K562 (cell line): ENCODE measurements around the gene PACRG. TPM values are rescaled to one million over a fixed set of nuclear protein-coding genes. Genes with fewer than 3 reads are reported as not detected.

ENCODE experiments used
- ATAC-seq: fragments of 200-7000 bp; cut with Tn5 transposase; 3 replicates; pipeline ENCODE4 v1.9.1; 2020; ENCODE audit warnings: moderate library complexity
- BruUV-seq: library from RNA; stranded (reverse); fragments of 400-500 nt; replicated peaks from 2 replicates; lab custom pipeline; 2021; lab: Mats Ljungman, UMichigan
- CTCF ChIA-PET: fragments of 300-600 bp; formaldehyde crosslinking; extraction: SDS; loops from one replicate; lab custom pipeline; 2021; ENCODE audit warnings: low intra/inter-chr PET ratio; lab: Yijun Ruan, JAX
- POLR2A ChIA-PET: fragments of 300-600, 350-650 bp; sonication (Branson Sonifier 250); formaldehyde crosslinking; extraction: SDS; loops from one replicate; lab custom pipeline; 2021; ENCODE audit warnings: antibody characterized with exemption, inconsistent platforms; lab: Yijun Ruan, JAX
- DNase-seq, 4 experiments: peaks; one replicate each; pipeline versions ENCODE4 v3.0.0 to v3.0.0-alpha.2; 2011 to 2018; ENCODE audit warnings: low spot score in 3 of 4, mixed read lengths in 3 of 4; ENCODE audit errors: extremely low read depth in 1 of 4
- FAIRE-seq: peaks from 2 replicates; lab custom pipeline; 2011; peaks lifted over from hg19 to GRCh38; lab: Jason Lieb, UNC
- H2AFZ ChIP-seq: 2 replicates; pipeline ENCODE4 v1.6.0; 2011; ENCODE audit warnings: low read depth, low read length, control low read depth, inconsistent platforms
- H3K27ac ChIP-seq: fragments of 200-600 bp; 3 replicates; pipeline ENCODE4 v1.8.0; 2011; ENCODE audit warnings: low read depth, mild to moderate bottlenecking, control low read depth, inconsistent platforms, low read length, moderate library complexity, mixed read lengths; ENCODE audit errors: extremely low read depth
- H3K27me3 ChIP-seq, 2 experiments: fragments of 300-600 bp in 1 of 2; 2 replicates in 1 of 2; 3 replicates in 1 of 2; pipeline versions ENCODE4 v1.6.0 to v1.8.0; 2011; ENCODE audit warnings: inconsistent platforms in 2 of 2, low read length in 2 of 2, mild to moderate bottlenecking in 1 of 2, mixed read lengths in 1 of 2, moderate library complexity in 1 of 2; ENCODE audit not compliant: control insufficient read depth in 2 of 2, insufficient read depth in 2 of 2
- H3K36me3 ChIP-seq: fragments of 300-600 bp; 3 replicates; pipeline ENCODE4 v1.8.0; 2011; ENCODE audit warnings: mild to moderate bottlenecking, low read length, inconsistent platforms; ENCODE audit not compliant: control insufficient read depth, insufficient read depth
- H3K4me1 ChIP-seq, 2 experiments: fragments of 200-600 bp in 1 of 2; replicated peaks in 1 of 2; 2 replicates in 1 of 2; 3 replicates in 1 of 2; pipeline versions ENCODE4 v1.5.1 to v1.8.0; 2011; ENCODE audit warnings: inconsistent platforms in 2 of 2, low read length in 2 of 2, mild to moderate bottlenecking in 1 of 2, mixed read lengths in 1 of 2, moderate library complexity in 1 of 2; ENCODE audit not compliant: control insufficient read depth in 2 of 2, insufficient read depth in 2 of 2
- H3K4me2 ChIP-seq: 2 replicates; pipeline ENCODE4 v1.6.1; 2011; ENCODE audit warnings: low read length, control low read depth, inconsistent platforms, mixed read lengths; ENCODE audit not compliant: insufficient read depth
- H3K4me3 ChIP-seq: fragments of 200-600 bp; sonication (generic), shearing (Covaris generic); 2 replicates; pipeline ENCODE4 v1.5.1; 2016; ENCODE audit warnings: control low read depth, inconsistent platforms
- H3K79me2 ChIP-seq: fragments of 200-600 bp; 3 replicates; pipeline ENCODE4 v1.8.0; 2011; ENCODE audit warnings: low read length, inconsistent platforms; ENCODE audit not compliant: control insufficient read depth, insufficient read depth
- H3K9ac ChIP-seq, 2 experiments: 2 replicates each; pipeline versions ENCODE4 v1.6.0 to v1.6.1; 2011; ENCODE audit warnings: low read depth in 2 of 2, low read length in 2 of 2, control low read depth in 1 of 2, inconsistent platforms in 1 of 2, mild to moderate bottlenecking in 1 of 2, mixed read lengths in 1 of 2; ENCODE audit not compliant: insufficient read depth in 1 of 2
- H3K9me1 ChIP-seq: one replicate; pipeline ENCODE4 v1.6.0; 2011; ENCODE audit warnings: inconsistent platforms, mild to moderate bottlenecking, low read length, moderate library complexity; ENCODE audit not compliant: control insufficient read depth, insufficient read depth
- H3K9me3 ChIP-seq: replicated peaks from 2 replicates; pipeline ENCODE4 v1.5.1; 2011; ENCODE audit warnings: low read depth, low read length, inconsistent platforms; ENCODE audit not compliant: control insufficient read depth, insufficient read depth
- H4K20me1 ChIP-seq: replicated peaks from 2 replicates; pipeline ENCODE4 v1.6.1; 2011; ENCODE audit warnings: low read length, inconsistent platforms, mixed read lengths; ENCODE audit not compliant: control insufficient read depth, insufficient read depth
- ARNT ChIP-seq, 2 experiments: fragments of 450-650 bp; IDR thresholded peaks; 2 replicates each; pipeline ENCODE4 v1.6.1; 2016; ENCODE audit warnings: mild to moderate bottlenecking in 1 of 2
- ATF6 ChIP-seq: sonication (generic); formaldehyde crosslinking; IDR thresholded peaks from 2 replicates; pipeline ENCODE4 v1.4.0; 2020; ENCODE audit warnings: mild to moderate bottlenecking, missing genetic modification reagents
- EZH2 ChIP-seq: IDR thresholded peaks from 2 replicates; pipeline ENCODE4 v1.6.1; 2012; ENCODE audit warnings: low read depth, mild to moderate bottlenecking, inconsistent platforms, low read length, borderline replicate concordance
- GMEB1 ChIP-seq: fragments of 250-450 bp; sonication (Bioruptor Pico); IDR thresholded peaks from 2 replicates; pipeline ENCODE4 v1.4.0; 2020; ENCODE audit warnings: mild to moderate bottlenecking
- HDAC2 ChIP-seq: fragments of 450-650 bp; IDR thresholded peaks from 2 replicates; pipeline ENCODE4 v1.6.1; 2016; ENCODE audit warnings: mild to moderate bottlenecking
- HNRNPK ChIP-seq: fragments of 200-400 bp; formaldehyde crosslinking; IDR thresholded peaks from one replicate; pipeline ENCODE4 v1.6.1; 2018; ENCODE audit warnings: mild to moderate bottlenecking, low read depth, low read length; ENCODE audit not compliant: poor library complexity, severe bottlenecking
- HOMEZ ChIP-seq: fragments of 250-450 bp; sonication (Bioruptor Pico); IDR thresholded peaks from 2 replicates; pipeline ENCODE4 v1.4.0; 2020; ENCODE audit warnings: mild to moderate bottlenecking, moderate library complexity
- IRF9 ChIP-seq: fragments of 450-650 bp; IDR thresholded peaks from 2 replicates; pipeline ENCODE4 v1.6.1; 2016; ENCODE audit warnings: missing biosample characterization, missing genetic modification characterization
- MEF2A ChIP-seq: IDR thresholded peaks from 2 replicates; pipeline ENCODE4 v1.6.1; 2011; ENCODE audit warnings: low read depth, mild to moderate bottlenecking, low read length, moderate library complexity; ENCODE audit not compliant: control insufficient read depth
- MEF2D ChIP-seq: conservative IDR thresholded peaks from 2 replicates; pipeline ENCODE4 v1.6.1; 2016; ENCODE audit warnings: low read depth, missing genetic modification characterization, missing compliant biosample characterization
- NR2C2 ChIP-seq, 2 experiments: fragments of 200-800 bp in 1 of 2; sonication (Bioruptor generic) in 1 of 2; sonication (generic) in 1 of 2; formaldehyde crosslinking in 1 of 2; IDR thresholded peaks; 2 replicates each; pipeline versions ENCODE4 v1.6.1 to v1.8.0; 2016 to 2022; ENCODE audit warnings: mild to moderate bottlenecking in 1 of 2, missing compliant biosample characterization in 1 of 2, missing genetic modification characterization in 1 of 2, missing genetic modification reagents in 1 of 2
- PKNOX1 ChIP-seq: fragments of 450-650 bp; IDR thresholded peaks from 2 replicates; pipeline ENCODE4 v1.6.1; 2016
- RBM14 ChIP-seq: fragments of 200-400 bp; formaldehyde crosslinking; IDR thresholded peaks from 2 replicates; pipeline ENCODE4 v1.6.1; 2018; ENCODE audit warnings: low read depth, mild to moderate bottlenecking, low read length, moderate library complexity, borderline replicate concordance; ENCODE audit not compliant: insufficient read depth
- RUNX1 ChIP-seq: sonication (generic); IDR thresholded peaks from 2 replicates; pipeline ENCODE4 v1.6.1; 2016; ENCODE audit warnings: antibody characterized with exemption, low read depth
- ZFX ChIP-seq: sonication (generic); formaldehyde crosslinking; IDR thresholded peaks from 2 replicates; pipeline ENCODE4 v1.8.0; 2022; ENCODE audit warnings: mild to moderate bottlenecking, missing genetic modification reagents, moderate library complexity
- WGBS: fragments of 100-300 bp; shearing (Covaris generic); methylation state at CpG from one replicate; pipeline ENCODE4 v1.1.6; 2016; ENCODE audit warnings: low coverage, mixed read lengths; ENCODE audit not compliant: insufficient coverage; ENCODE audit errors: missing lambda C conversion rate; 5-methylcytosine and 5-hydroxymethylcytosine counted together
- in situ Hi-C: fragments of 300-500 bp; cut with MboI; formaldehyde crosslinking; loops from 4 replicates; pipeline ENCODE4 v1.15.0; 2018; ENCODE audit warnings: inconsistent platforms, mixed read lengths
- intact Hi-C: fragments of 100-400 bp; cut with micrococcal nuclease; formaldehyde crosslinking; loops from 2 replicates; pipeline ENCODE4 v1.14.2; 2022
- polyA plus RNA-seq, 8 experiments: library from polyadenylated mRNA; depleted of rRNA in 4 of 8; stranded (reverse) in 5 of 8; unstranded in 3 of 8; fragments of >200 nt; fragmentation: Nextera tagmentation in 2 of 8; fragmentation: Illumina TruSeq in 1 of 8; extraction: Ambion mirVana in 2 of 8; extraction: Trizol in 1 of 8; gene quantifications; 2 replicates each; pipeline versions ENCODE4 v1.2.1 to v1.2.3, GENCODE V29; 2011 to 2014; ENCODE audit warnings: inconsistent platforms in 1 of 8, missing spikeins in 1 of 8
- total RNA-seq, 7 experiments: library from RNA; depleted of rRNA in 6 of 7; stranded (reverse); fragments of >200 nt in 6 of 7; fragmentation: Illumina TruSeq in 2 of 7; extraction: Trizol in 2 of 7; gene quantifications; 2 replicates each; pipeline versions ENCODE4 v1.2.1 to v1.2.3, GENCODE V29; 2011 to 2021; ENCODE audit warnings: low replicate concordance in 1 of 7

PACRG gene
- total and polyA plus RNA-seq, 9 of the 15 experiments (the other 6 are each of a cell fraction or from before 2014, with no cell fraction given), result 0.04 TPM; not detected in 8

- CTCF ChIA-PET, result no interaction called here
- Histone ChIP-seq H3K27ac (no peak overlapping the region), H3K4me2 (no peak overlapping the region), H4K20me1 (no peaks in the 10 kb centered on the region; the same call in 1 of the 2 replicates), H3K4me1 (peaks cover 0 to 3% of the 10 kb centered on the region in 2 experiments; a peak in 1 of 5 replicates), H3K27me3 (peaks cover 18 to 25% of the 10 kb centered on the region in 2 experiments; a peak in 4 of 5 replicates), H3K79me2 (no peaks in the 10 kb centered on the region), H3K9ac (no peak overlapping the region), H3K36me3 (no peaks in the 10 kb centered on the region), H3K9me3 (no peaks in the 10 kb centered on the region), H3K4me3 (no peak overlapping the region), H3K9me1 (no peaks in the 10 kb centered on the region), H2AFZ (no peak overlapping the region)
- peak; percentile 15 for FAIRE-seq
- in situ Hi-C loops, result no loop called here
- peak in 1 of 4 experiments; percentile 7 for DNase-seq
- POLR2A ChIA-PET, result interaction anchor here (0.7 kb wide), 1 partner anchor 31 kb away, joined by 3 read pairs; no protein-coding TSS in a partner anchor
- peak; percentile 74 for ATAC-seq
- BruUV-seq, result no TSS peak
- intact Hi-C loops, result no loop called here
- 3% methylated on average over 4 of the region's 4 CpGs for WGBS
- TF ChIP-seq PKNOX1, result peak; percentile 78
- TF ChIP-seq IRF9, result no peak
- TF ChIP-seq ATF6, result no peak
- no peak for TF ChIP-seq HDAC2
- no peak for TF ChIP-seq EZH2
- no peak for TF ChIP-seq RBM14
- no peak for TF ChIP-seq RUNX1
- TF ChIP-seq GMEB1 (CRISPR knock-in tag), result no peak
- no peak for TF ChIP-seq NR2C2 (CRISPR knock-in tag; IDR thresholded peaks at IDR 0.05)
- no peak for TF ChIP-seq NR2C2 (tag; IDR thresholded peaks at IDR 0.05)
- no peak for TF ChIP-seq HNRNPK
- TF ChIP-seq MEF2D (tag), result no peak
- no peak for TF ChIP-seq HOMEZ (CRISPR knock-in tag)
- no peak for TF ChIP-seq ARNT (IDR thresholded peaks at IDR 0.05)
- TF ChIP-seq ZFX (CRISPR knock-in tag), result no peak
- TF ChIP-seq MEF2A, result no peak
Observed at GRCh38 chr6:163147994-163148393, 420.2 kb downstream of the PACRG start.
